GM12874 (cell line): ENCODE data around the gene ADARB1.

Experiments used
- CTCF ChIP-seq: IDR thresholded peaks from 2 replicates; pipeline ENCODE4 v1.5.1; 2011; ENCODE audit warnings: low read depth, mild to moderate bottlenecking, control low read depth, low read length, moderate library complexity; ENCODE audit not compliant: insufficient read depth

The ADARB1 gene

GRCh38 chr21:45160198-45160597, 85.8 kb downstream of the ADARB1 start:
- TF ChIP-seq CTCF: no peak

- no peak for TF ChIP-seq CTCF
Measured at GRCh38 chr21:45161038-45161945, 86.9 kb downstream of the ADARB1 start.

- no peak for TF ChIP-seq CTCF
Measured at GRCh38 chr21:45162115-45162514, 87.7 kb downstream of the ADARB1 start.

GRCh38 chr21:45162809-45163208, 88.4 kb downstream of the ADARB1 start:
- no peak for TF ChIP-seq CTCF

GRCh38 chr21:45163413-45164123, 89.2 kb downstream of the ADARB1 start:
- no peak for TF ChIP-seq CTCF

- no peak for TF ChIP-seq CTCF
Measured at GRCh38 chr21:45164124-45164511, 89.7 kb downstream of the ADARB1 start.

GRCh38 chr21:45164838-45165237, 90.5 kb downstream of the ADARB1 start:
- TF ChIP-seq CTCF: no peak
